HG03175 (cell line): Measurements from ENCODE around the gene MYG1.
A peak's percentile ranks its signal among the peaks of the same experiment; 100 is the strongest.
"Not testable (repeated sequence)": the region's sequence is repeated elsewhere in the genome, so short reads cannot be mapped to it uniquely, and the experiment has no call there.

Experiments used
- ATAC-seq: cut with Tn5 transposase; IDR thresholded peaks from one replicate; pipeline ENCODE4 v1.9.1; 2021; ENCODE audit warnings: mild to moderate bottlenecking, moderate library complexity; ENCODE audit not compliant: unreplicated experiment

MYG1 gene

GRCh38 chr12:53279888-53280498 is 19.5 kb upstream of the MYG1 start:
- no peak for ATAC-seq

DNA sequence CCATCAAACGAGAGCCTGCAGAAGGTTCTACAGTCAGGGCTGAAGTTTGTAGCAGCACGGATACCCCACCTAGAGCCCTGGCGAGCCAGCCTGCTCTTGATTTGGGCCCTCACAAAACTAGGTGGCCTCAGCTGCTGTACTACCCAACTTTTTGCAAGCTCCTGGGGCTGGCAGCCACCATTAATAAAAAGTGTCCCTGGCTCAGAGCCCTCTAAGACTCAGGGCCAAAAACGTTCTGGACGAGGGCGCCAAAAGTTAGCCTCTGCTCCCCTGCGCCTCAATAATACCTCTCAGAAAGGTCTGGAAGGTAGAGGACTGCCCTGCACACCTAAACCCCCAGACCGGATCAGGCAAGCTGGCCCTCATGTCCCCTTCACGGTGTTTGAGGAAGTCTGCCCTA is 13.0 kb upstream of the MYG1 start:
- no peak for ATAC-seq

- no peak for ATAC-seq
These were observed 11.7 kb upstream of the MYG1 start for GRCh38 chr12:53287741-53288216.

GRCh38 chr12:53288322-53288721 is 11.2 kb upstream of the MYG1 start:
- ATAC-seq, result no peak

- ATAC-seq, result no peak
These were observed 9.6 kb upstream of the MYG1 start for GRCh38 chr12:53289891-53290290.

GRCh38 chr12:53290661-53291060 is 8.8 kb upstream of the MYG1 start:
- ATAC-seq, result no peak

DNA sequence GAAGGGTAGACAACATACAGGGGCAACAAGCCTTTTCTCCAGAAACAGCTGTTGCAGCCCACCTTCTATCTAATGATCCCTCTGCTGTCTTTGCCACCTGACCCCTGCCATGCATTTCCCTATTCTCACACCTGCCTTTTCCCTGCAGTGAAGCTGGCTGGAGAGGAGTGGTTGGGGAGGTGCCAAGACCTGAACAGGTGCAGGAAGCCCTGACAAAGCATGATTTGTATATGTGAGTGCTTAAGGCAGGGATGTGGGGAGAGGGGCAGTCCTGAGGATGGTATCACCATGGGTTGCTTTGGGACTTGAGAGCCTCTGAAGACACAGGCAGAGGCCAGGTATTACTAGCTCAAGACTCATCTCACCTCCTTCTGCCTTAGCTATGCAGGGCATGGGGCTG is 7.1 kb upstream of the MYG1 start:
- no peak for ATAC-seq

DNA sequence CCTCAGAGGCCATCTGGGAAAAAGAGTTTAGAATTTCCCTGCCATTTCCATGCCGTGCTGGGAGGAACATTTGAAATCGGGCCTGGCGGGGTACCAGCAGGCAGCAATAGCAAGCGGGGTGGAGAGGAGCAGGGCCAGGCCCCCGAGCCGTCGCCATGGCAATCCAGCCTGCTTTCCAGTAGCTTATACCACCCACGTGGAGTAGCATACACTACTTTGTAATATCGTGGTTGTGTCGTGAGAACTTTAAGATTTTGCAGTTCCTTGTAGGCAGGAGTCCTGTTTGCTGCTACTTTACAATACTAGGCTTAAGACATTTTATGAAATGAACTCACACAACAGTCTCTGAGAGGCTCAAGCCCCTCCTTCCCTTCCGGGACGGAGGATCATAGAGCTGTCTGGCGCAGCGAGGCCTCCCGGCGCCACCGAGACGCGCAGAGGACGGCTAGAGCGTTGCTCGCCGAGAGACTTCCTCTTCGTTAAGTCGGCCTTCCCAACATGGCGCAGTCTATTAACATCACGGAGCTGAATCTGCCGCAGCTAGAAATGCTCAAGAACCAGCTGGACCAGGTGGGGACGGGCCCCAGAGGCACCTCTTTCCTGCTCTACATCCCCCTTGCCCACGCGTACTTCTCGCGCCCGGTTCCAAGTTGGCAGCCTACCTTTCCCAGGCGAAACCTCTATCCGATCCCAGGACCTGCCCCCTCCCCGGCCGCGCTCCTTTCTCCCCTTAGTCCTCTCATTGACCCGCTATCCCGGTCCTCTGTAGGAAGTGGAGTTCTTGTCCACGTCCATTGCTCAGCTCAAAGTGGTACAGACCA is 4.2 kb upstream of the MYG1 start, which contains the start of gene PFDN5:
Gene PFDN5 (plus strand): TSS at position 473 of the 821 bp plus-strand sequence. CDS start 26 bp downstream, at position 499.
- peak; percentile 82 for ATAC-seq

GRCh38 chr12:53295891-53296219 is 3.6 kb upstream of the MYG1 start:
- no peak for ATAC-seq

GRCh38 chr12:53297106-53297505 is 2.4 kb upstream of the MYG1 start:
- not testable (repeated sequence) for ATAC-seq

GRCh38 chr12:53298164-53298563 is 1.3 kb upstream of the MYG1 start:
- ATAC-seq, result no peak

- ATAC-seq, result peak; percentile 23
These were observed 418 bp upstream of the MYG1 start for GRCh38 chr12:53299101-53299453.

- no peak for ATAC-seq
These were observed 692 bp downstream of the MYG1 start for GRCh38 chr12:53300187-53300586.

DNA sequence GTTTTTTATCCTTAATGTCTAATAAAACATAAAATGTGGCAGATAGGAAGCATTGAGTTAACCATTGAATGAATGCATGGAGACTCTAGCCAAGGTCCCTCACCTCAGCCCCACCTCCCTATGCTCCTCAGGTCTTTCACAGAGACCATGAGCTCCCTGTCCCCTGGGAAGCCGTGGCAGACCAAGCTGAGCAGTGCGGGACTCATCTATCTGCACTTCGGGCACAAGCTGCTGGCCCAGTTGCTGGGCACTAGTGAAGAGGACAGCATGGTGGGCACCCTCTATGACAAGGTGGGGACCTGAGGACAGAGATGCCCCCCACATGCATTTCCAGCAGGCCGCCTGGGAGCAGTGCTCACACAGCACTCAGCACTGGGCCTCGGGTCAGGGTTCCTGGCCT is 3.4 kb downstream of the MYG1 start:
- no peak for ATAC-seq

GRCh38 chr12:53306826-53307225 is 7.3 kb downstream of the MYG1 start:
- no peak for ATAC-seq

DNA sequence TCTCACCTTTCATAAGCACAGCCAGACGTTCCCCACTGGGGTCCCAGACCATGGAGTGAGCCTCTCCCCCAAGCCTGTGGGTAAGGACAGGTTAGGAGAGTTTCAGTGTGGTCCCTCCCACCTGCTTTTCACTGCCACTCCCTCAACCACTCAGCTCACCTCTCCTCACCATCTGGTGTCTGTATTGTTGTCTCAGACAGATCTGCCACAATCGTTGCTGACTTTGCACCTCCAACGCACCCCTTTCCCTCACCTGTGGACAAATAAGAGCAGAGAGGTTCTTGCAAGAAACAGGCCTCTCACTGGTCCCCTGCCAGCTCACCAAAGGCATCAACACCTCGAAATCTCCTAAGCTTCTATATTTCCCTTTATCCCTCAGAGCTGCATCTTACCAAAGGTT is 8.8 kb downstream of the MYG1 start:
- ATAC-seq, result no peak

- no peak for ATAC-seq
These were observed 14.5 kb downstream of the MYG1 start for GRCh38 chr12:53313996-53314395.

GRCh38 chr12:53320352-53321195 is 21.1 kb downstream of the MYG1 start:
- ATAC-seq, result no peak

DNA sequence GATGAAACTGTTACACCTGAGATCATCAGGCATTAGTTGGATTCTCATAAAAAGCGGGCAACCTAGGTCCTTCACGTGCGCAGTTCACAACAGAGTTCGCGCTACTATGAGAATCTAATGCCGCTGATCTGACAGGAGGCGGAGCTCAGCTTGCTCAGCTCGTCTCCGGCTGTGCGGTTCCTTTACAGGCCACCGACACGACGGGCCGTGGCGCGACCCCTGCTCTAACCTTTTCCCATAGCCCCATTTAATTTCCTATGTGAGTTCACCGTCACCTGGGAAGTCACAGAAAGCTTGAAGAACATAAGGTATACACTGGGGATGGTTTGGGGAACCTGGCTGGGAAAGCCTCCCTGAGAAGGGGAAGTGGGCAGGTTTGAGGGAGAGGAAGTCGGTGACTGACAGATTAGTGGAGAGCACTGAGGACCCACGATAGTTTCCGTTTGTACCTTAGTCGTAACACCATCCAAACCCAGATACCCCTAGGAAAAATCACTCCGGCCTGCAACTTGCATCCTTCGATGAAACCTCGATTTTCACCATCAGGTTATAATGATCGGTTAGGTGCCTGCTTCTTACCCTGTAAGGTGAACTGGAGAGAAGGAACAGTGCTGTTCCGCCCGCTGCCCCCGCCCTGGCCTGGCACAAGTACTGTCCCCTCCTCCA is 24.8 kb downstream of the MYG1 start:
- ATAC-seq, result peak; percentile 32

DNA sequence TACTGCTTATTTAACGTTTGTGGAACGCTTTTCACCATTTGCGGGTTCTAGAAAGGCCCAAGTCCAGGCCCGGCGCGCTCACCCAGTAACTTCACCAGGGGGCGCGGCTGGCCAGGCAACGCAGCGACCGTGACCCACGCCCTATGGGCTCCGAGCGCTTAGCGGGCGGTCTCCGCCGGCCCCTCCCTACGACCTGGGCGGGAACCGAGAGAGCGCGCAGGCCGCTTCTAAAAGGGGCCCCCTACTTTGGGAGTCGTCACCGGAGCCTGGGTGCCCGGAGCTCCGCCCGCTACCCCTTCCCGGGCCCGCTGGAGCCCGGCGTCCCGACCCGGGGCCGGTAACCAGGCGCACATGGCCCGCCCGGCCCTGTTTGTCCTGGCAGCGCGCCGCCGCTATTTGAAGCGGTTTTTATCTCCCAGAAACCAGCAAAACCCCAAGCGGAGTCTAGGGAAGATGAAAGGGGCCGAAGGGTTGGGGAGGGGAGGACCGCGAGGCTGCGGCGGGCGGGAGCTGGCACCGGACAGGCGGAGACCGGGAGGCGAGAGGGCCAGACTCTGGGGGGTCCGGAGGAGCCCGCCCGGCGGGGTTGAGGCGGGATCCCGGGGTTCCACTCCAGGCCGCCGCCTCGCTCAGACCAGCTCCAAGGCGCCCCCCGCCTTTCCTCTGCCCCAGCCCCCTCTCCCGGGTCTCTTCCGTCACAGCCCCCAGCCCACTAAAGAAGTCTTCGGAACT is 25.4 kb downstream of the MYG1 start:
- peak; percentile 51 for ATAC-seq
